Stimulated activated CD8-positive, alpha-beta memory T cell treated with anti-CD3 and anti-CD28 coated beads, Interleukin-12 subunit alpha, Interleukin-12 subunit beta, amount 100 ng/mL, for 24 hours (primary cell): ENCODE results near the gene DDC.
"Not testable (repeated sequence)": the region's sequence is repeated elsewhere in the genome, so short reads cannot be mapped to it uniquely, and the experiment has no call there.

Source experiments
- DNase-seq: peaks from one replicate; pipeline ENCODE4 v3.0.0-alpha.2; 2020; ENCODE audit errors: extremely low read depth

DDC gene

GRCh38 chr7:50555594-50556140 is 9.5 kb downstream of the DDC start:
- DNase-seq = no peak

- DNase-seq = no peak
Measured at GRCh38 chr7:50554431-50555322, 10.5 kb downstream of the DDC start.

GRCh38 chr7:50553973-50554372 is 11.2 kb downstream of the DDC start:
- no peak for DNase-seq

- no peak for DNase-seq
Measured at GRCh38 chr7:50552921-50553320, 12.3 kb downstream of the DDC start.

- no peak for DNase-seq
Measured at GRCh38 chr7:50552139-50552538, 13.1 kb downstream of the DDC start.

GRCh38 chr7:50545613-50546012 is 19.6 kb downstream of the DDC start:
- not testable (repeated sequence) for DNase-seq

- no peak for DNase-seq
Measured at GRCh38 chr7:50544992-50545391, 20.2 kb downstream of the DDC start.

GRCh38 chr7:50543776-50544442 is 21.3 kb downstream of the DDC start:
- DNase-seq = no peak

- no peak for DNase-seq
Measured at GRCh38 chr7:50542132-50542531, 23.1 kb downstream of the DDC start.

GRCh38 chr7:50540785-50541579 is 24.2 kb downstream of the DDC start:
- no peak for DNase-seq

- DNase-seq = no peak
Measured at GRCh38 chr7:50539725-50540124, 25.5 kb downstream of the DDC start.

GRCh38 chr7:50538478-50538877 is 26.7 kb downstream of the DDC start:
- no peak for DNase-seq

- no peak for DNase-seq
Measured at GRCh38 chr7:50537417-50537816, 27.8 kb downstream of the DDC start.

- DNase-seq = not testable (repeated sequence)
Measured at GRCh38 chr7:50535291-50535711, 29.9 kb downstream of the DDC start.

GRCh38 chr7:50534690-50535290 is 30.4 kb downstream of the DDC start:
- DNase-seq = no peak

GRCh38 chr7:50533866-50534265 is 31.3 kb downstream of the DDC start:
- no peak for DNase-seq

- DNase-seq = no peak
Measured at GRCh38 chr7:50531928-50532327, 33.3 kb downstream of the DDC start.

- DNase-seq = no peak
Measured at GRCh38 chr7:50531401-50531911, 33.7 kb downstream of the DDC start.

GRCh38 chr7:50530766-50531165 is 34.4 kb downstream of the DDC start:
- DNase-seq = no peak

GRCh38 chr7:50529093-50529862 is 35.9 kb downstream of the DDC start:
- no peak for DNase-seq
